ENCODE data around the gene TEX52. TPM values are rescaled to one million over a fixed set of nuclear protein-coding genes. Genes with fewer than 3 reads are reported as not detected.

Gene TEX52
- total and polyA plus RNA-seq, 2 donors (not counting 3 experiments of a cell fraction or from before 2014, with no cell fraction given): not detected

DNA sequence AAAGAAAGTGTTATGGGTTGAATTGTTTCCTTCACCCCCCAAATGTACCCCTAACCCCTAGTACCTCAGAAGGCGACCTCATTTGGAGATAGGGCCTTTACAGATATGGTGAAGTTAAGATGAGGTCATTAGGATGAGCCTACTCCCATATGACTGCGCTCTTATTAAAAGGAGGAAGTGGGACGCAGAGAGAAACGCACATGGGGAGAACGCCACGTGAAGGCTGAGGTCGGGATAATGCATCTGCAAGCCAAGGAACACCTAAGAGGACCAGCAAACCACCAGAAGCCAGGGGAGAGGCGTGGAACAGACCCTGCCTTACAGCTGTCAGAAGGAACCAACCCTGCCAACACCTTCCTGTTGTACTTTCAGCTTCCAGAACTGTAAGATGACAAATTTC lies 20.3 kb downstream of the TEX52 start:
- no peaks in the 10 kb centered on the region for H3K36me3 ChIP-seq (ENCODE audit: control insufficient read depth in 2 of 2, extremely low read depth in 1 of 2, insufficient read depth in 2 of 2, low read length in 2 of 2)
- no peak overlapping the region for H2AFZ ChIP-seq (ENCODE audit: low read depth, low read length)
- dilution Hi-C loops (cut with MboI; ENCODE audit: extremely low pct_ligation_motif_present, low sequenced_read_pairs) (no loop called here), intact Hi-C loops (cut with micrococcal nuclease) (no loop called here)
- H3K27me3 ChIP-seq (ENCODE audit: control insufficient read depth in 2 of 2, insufficient read depth in 2 of 2, low read length in 2 of 2): peaks cover 0 to 4% of the 10 kb centered on the region in 2 experiments
- H3K9ac ChIP-seq (replicated peaks; ENCODE audit: extremely low read depth, insufficient read depth, low read length): no peak overlapping the region
- no peaks in the 10 kb centered on the region for H3K4me1 ChIP-seq (ENCODE audit: control insufficient read depth, extremely low read depth, insufficient read depth, low read length)
- no peaks in the 10 kb centered on the region for H3K9me1 ChIP-seq (replicated peaks; ENCODE audit: control insufficient read depth, extremely low read depth, insufficient read depth, low read length)
- no peaks in the 10 kb centered on the region for H3K79me2 ChIP-seq (ENCODE audit: control insufficient read depth, insufficient read depth, low read length)
- H3K4me3 ChIP-seq (replicated peaks in 1 of 3; ENCODE audit: insufficient read depth in 1 of 3, low read depth in 1 of 3, low read length in 3 of 3): no peak overlapping the region
- H3K4me2 ChIP-seq (ENCODE audit: insufficient read depth, low read length): no peak overlapping the region
- POLR2A ChIA-PET: no interaction called here
- FAIRE-seq: no peak
- H4K20me1 ChIP-seq (replicated peaks; ENCODE audit: control insufficient read depth, extremely low read depth, insufficient read depth, low read length): no peaks in the 10 kb centered on the region
- no TSS peak for BruUV-seq (replicated peaks)
- no peak for DNase-seq (ENCODE audit: low read depth, low spot score)
- CTCF ChIA-PET: interaction anchor here (1.4 to 2.8 kb wide), 2 partner anchors 17 to 205 kb away, joined by 3 to 12 read pairs; no protein-coding TSS in a partner anchor
- TF ChIP-seq FOS (IDR thresholded peaks at IDR 0.05; ENCODE audit: borderline replicate concordance, insufficient read depth, low read length) (no peak), GATA2 (IDR thresholded peaks at IDR 0.05; ENCODE audit: insufficient read depth, insufficient read length, low read depth, low read length) (no peak), EZH2 (IDR thresholded peaks at IDR 0.05; ENCODE audit: borderline replicate concordance, low read depth, low read length, severe bottlenecking) (no peak), MAX (IDR thresholded peaks at IDR 0.05; ENCODE audit: insufficient read depth, insufficient read length) (no peak), POLR2AphosphoS5 (IDR thresholded peaks at IDR 0.05; ENCODE audit: insufficient read depth, low read depth, low read length) (no peak), POLR2A (IDR thresholded peaks at IDR 0.05; ENCODE audit: low read depth, low read length) (no peak), JUN (IDR thresholded peaks at IDR 0.05; ENCODE audit: borderline replicate concordance, insufficient read depth, insufficient read length, low read depth) (no peak), MYC (IDR thresholded peaks at IDR 0.05; ENCODE audit: low read depth, low read length) (no peak), CTCF (IDR thresholded peaks at IDR 0.05; ENCODE audit: extremely low read depth in 1 of 2, insufficient read depth in 1 of 2, low read depth in 1 of 2, low read length in 2 of 2) (no peak)
- no peaks in the 10 kb centered on the region for H3K9me3 ChIP-seq (replicated peaks; ENCODE audit: control insufficient read depth, insufficient read depth, low read length)
- H3K27ac ChIP-seq (ENCODE audit: insufficient read depth, low read depth, low read length): no peak overlapping the region

All from endothelial cell of umbilical vein (primary cell).